Gastroesophageal sphincter (tissue), 4 donors: ENCODE measurements around the gene GRID1. TPM values are rescaled to one million over a fixed set of nuclear protein-coding genes. Genes with fewer than 3 reads are reported as not detected.

ENCODE experiments used
- ATAC-seq: fragments of 150-250 bp; one replicate; pipeline ENCODE4 v1.9.1; 2016; ENCODE audit warnings: mild to moderate bottlenecking, moderate library complexity
- H3K27ac ChIP-seq, 4 donors: fragments of 200-600 bp; sonication (generic) in 3 of 4; 1 replicate in 3 of 4; 2 replicates in 1 of 4; pipeline ENCODE4 v1.5.1; 2016 to 2019
- H3K27me3 ChIP-seq: fragments of 200-600 bp; sonication (generic); one replicate; pipeline ENCODE4 v1.5.1; 2019
- H3K36me3 ChIP-seq, 2 donors: fragments of 200-600 bp; sonication (generic); one replicate each; pipeline ENCODE4 v1.5.1; 2019; ENCODE audit warnings: control low read depth in 1 of 2
- H3K4me1 ChIP-seq, 3 donors: fragments of 200-600 bp; sonication (generic); 1 replicate in 2 of 3; 2 replicates in 1 of 3; pipeline ENCODE4 v1.5.1; 2016 to 2019; ENCODE audit warnings: control low read depth in 2 of 3
- H3K4me3 ChIP-seq, 2 donors: fragments of 200-600 bp; sonication (generic); one replicate each; pipeline ENCODE4 v1.5.1; 2019; ENCODE audit warnings: mild to moderate bottlenecking in 1 of 2, moderate library complexity in 1 of 2
- H3K9me3 ChIP-seq, 3 donors: fragments of 200-600 bp; sonication (generic); one replicate each; pipeline ENCODE4 v1.5.1; 2017 to 2019; ENCODE audit warnings: control low read depth in 2 of 3
- EP300 ChIP-seq: sonication (generic); formaldehyde crosslinking; IDR thresholded peaks from one replicate; pipeline ENCODE4 v1.6.1; 2017; ENCODE audit warnings: antibody characterized with exemption, mild to moderate bottlenecking
- POLR2A ChIP-seq, 2 donors: fragments of 450-650 bp; IDR thresholded peaks; one replicate each; pipeline ENCODE4 v1.6.1; 2017; ENCODE audit warnings: antibody characterized with exemption in 2 of 2, mild to moderate bottlenecking in 2 of 2, moderate library complexity in 1 of 2
- POLR2AphosphoS5 ChIP-seq: sonication (generic); formaldehyde crosslinking; IDR thresholded peaks from one replicate; pipeline ENCODE4 v1.6.1; 2017; ENCODE audit warnings: antibody characterized with exemption
- WGBS, 2 donors: methylation state at CpG; one replicate each; pipeline ENCODE4 v1.1.5; 2018; ENCODE audit warnings: low coverage in 1 of 2; 5-methylcytosine and 5-hydroxymethylcytosine counted together
- total RNA-seq, 4 donors: library from RNA; depleted of rRNA; stranded (reverse); fragments of >200 nt; gene quantifications; one replicate each; pipeline ENCODE4 v1.1.0, GENCODE V29; 2016
- TF ChIP-seq, protein P1 (sequence below), 4 experiments: fragments of 200-600 bp in 2 of 4; fragments of 450-650 bp in 2 of 4; sonication (generic) in 1 of 4; IDR thresholded peaks; one replicate each; pipeline ENCODE4 v1.5.1; 2017 to 2019; ENCODE audit warnings: antibody characterized with exemption in 4 of 4, mild to moderate bottlenecking in 2 of 4, moderate library complexity in 2 of 4

GRID1 gene
- total RNA-seq, 4 donors from 2014 or later = 1.2 to 2.7 (median 1.7) TPM

DNA sequence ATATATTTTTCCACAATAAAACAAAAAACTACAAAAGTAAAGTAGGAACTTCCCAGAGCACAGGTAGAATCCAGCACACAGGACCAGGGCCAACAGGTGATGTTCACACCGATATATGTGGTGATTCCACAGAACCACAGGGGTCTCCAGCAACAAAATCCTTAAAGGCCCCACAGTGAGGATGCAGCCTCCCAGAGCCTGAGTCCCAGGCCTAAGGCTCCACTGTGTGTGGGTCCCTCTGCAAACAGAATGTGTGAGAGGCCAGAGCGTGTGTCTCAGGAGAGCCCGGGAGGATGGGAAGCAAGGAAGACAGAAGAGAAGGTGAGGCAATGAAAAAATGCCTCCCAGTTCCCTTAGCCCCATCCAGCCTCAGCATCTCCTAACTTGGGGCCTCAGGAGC, 173.9 kb downstream of the GRID1 start:
- no peaks in the 10 kb centered on the region for H3K4me1 ChIP-seq
- no peak for ATAC-seq
- 80 to 83% methylated on average over 1 to 2 of the region's 3 CpGs for WGBS, 2 donors
- no peak overlapping the region for H3K4me3 ChIP-seq
- no peak overlapping the region for H3K27ac ChIP-seq
- H3K9me3 ChIP-seq = no peaks in the 10 kb centered on the region
- no peaks in the 10 kb centered on the region for H3K36me3 ChIP-seq
- peaks cover 6% of the 10 kb centered on the region for H3K27me3 ChIP-seq
- TF ChIP-seq, protein P1, sequence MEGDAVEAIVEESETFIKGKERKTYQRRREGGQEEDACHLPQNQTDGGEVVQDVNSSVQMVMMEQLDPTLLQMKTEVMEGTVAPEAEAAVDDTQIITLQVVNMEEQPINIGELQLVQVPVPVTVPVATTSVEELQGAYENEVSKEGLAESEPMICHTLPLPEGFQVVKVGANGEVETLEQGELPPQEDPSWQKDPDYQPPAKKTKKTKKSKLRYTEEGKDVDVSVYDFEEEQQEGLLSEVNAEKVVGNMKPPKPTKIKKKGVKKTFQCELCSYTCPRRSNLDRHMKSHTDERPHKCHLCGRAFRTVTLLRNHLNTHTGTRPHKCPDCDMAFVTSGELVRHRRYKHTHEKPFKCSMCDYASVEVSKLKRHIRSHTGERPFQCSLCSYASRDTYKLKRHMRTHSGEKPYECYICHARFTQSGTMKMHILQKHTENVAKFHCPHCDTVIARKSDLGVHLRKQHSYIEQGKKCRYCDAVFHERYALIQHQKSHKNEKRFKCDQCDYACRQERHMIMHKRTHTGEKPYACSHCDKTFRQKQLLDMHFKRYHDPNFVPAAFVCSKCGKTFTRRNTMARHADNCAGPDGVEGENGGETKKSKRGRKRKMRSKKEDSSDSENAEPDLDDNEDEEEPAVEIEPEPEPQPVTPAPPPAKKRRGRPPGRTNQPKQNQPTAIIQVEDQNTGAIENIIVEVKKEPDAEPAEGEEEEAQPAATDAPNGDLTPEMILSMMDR (IDR thresholded peaks at IDR 0.05) = no peak
- TF ChIP-seq EP300 = no peak
- no peak for TF ChIP-seq POLR2AphosphoS5
- TF ChIP-seq POLR2A (IDR thresholded peaks at IDR 0.05) = no peak

DNA sequence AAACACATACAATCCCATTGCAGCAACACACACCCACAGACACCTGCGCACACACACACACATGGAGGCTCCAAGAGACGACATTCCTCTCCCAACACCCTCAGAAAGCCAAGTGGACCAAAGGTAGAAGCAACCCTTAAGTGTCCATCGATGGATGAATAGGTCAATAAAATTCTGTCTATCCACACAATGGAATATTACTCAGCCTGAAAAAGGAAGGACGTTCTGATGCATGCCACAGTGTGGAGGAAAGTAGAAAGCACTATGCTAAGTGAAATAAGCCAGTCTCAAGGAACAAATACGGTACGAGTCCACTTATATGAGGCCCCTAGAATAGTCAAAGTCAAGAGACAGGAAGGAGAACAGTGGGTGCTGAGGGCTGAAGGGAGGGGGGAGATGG, 174.4 kb downstream of the GRID1 start:
- Histone ChIP-seq H3K27ac (no peak overlapping the region), H3K4me1 (no peaks in the 10 kb centered on the region), H3K36me3 (no peaks in the 10 kb centered on the region), H3K4me3 (no peak overlapping the region), H3K9me3 (no peaks in the 10 kb centered on the region), H3K27me3 (peaks cover 10% of the 10 kb centered on the region)
- 82 to 100% methylated on average over 5 to 6 of the region's 6 CpGs for WGBS, 2 donors
- ATAC-seq = no peak
- TF ChIP-seq EP300 = no peak
- TF ChIP-seq POLR2AphosphoS5 = no peak
- TF ChIP-seq, protein P1 (IDR thresholded peaks at IDR 0.05) = no peak
- no peak for TF ChIP-seq POLR2A (IDR thresholded peaks at IDR 0.05)

DNA sequence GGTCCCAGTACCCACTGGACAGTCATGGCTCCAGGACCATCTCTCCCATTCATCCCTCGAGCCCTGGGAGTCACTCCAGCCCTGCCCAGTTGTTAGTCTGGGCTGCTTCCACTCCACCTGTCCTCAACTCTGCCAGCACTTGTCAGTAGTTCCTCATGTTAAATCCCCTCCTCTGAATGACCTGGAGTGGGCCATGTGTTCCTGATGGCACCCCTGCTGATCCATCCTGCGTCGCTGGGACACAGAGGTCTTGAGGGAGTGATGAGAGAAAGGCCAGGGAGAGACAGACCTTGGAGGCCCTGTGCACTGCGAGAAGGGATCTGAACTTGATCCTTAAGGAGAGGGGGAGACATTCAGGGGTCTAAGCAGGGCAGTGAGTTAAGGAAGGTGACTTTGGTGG, 174.9 kb downstream of the GRID1 start:
- H3K9me3 ChIP-seq = peaks cover 0 to 3% (median 0%) of the 10 kb centered on the region in 3 donors
- H3K4me3 ChIP-seq = no peak overlapping the region
- no peaks in the 10 kb centered on the region for H3K36me3 ChIP-seq
- no peaks in the 10 kb centered on the region for H3K4me1 ChIP-seq
- H3K27ac ChIP-seq = no peak overlapping the region
- no peak for TF ChIP-seq POLR2AphosphoS5
- no peak for TF ChIP-seq EP300
- no peak for TF ChIP-seq POLR2A (IDR thresholded peaks at IDR 0.05)
- TF ChIP-seq, protein P1 (IDR thresholded peaks at IDR 0.05) = no peak
- no peak for ATAC-seq
- peaks cover 8% of the 10 kb centered on the region for H3K27me3 ChIP-seq
- 79 to 90% methylated on average over 2 to 3 of the region's 4 CpGs for WGBS, 2 donors

DNA sequence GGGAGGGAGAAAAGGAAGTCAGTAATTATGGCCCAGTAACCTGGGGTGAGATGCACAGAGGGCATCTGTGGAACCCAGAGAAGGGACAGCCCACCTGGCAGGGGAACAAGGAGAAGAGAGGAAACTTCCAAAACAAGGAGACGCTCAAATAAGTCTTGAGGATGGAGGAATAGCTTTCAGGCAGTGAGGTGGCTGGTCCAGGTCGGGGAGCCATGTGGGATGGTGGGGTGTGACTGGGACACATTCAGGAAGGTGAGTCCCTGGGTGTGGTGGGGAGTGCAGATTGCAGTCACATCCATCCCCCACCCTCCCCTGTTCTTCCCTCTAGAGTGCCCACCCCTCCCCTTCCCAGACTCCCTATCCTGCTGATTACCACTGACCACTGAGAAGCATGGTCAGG, 175.4 kb downstream of the GRID1 start:
- Histone ChIP-seq H3K27ac (no peak overlapping the region), H3K9me3 (peaks cover 0 to 8% (median 0%) of the 10 kb centered on the region in 3 donors), H3K4me1 (no peaks in the 10 kb centered on the region), H3K27me3 (peaks cover 8% of the 10 kb centered on the region), H3K36me3 (no peaks in the 10 kb centered on the region), H3K4me3 (no peak overlapping the region)
- TF ChIP-seq POLR2A (IDR thresholded peaks at IDR 0.05) = no peak
- TF ChIP-seq POLR2AphosphoS5 = no peak
- TF ChIP-seq EP300 = no peak
- TF ChIP-seq, protein P1 (IDR thresholded peaks at IDR 0.05) = no peak
- WGBS, 2 donors = 84 to 92% methylated on average over 2 of the region's 2 CpGs
- ATAC-seq = no peak

GRCh38 chr10:86190291-86190690, 176.3 kb downstream of the GRID1 start:
- WGBS, 2 donors = 71 to 80% methylated on average over 1 of the region's 2 CpGs
- peaks cover 0 to 14% (median 0%) of the 10 kb centered on the region in 3 donors for H3K9me3 ChIP-seq
- H3K27me3 ChIP-seq = peaks cover 8% of the 10 kb centered on the region

More at GRCh38 chr10:86190291-86190690, 176.3 kb downstream of the GRID1 start:
- Histone ChIP-seq H3K27ac (no peak overlapping the region), H3K4me3 (no peak overlapping the region), H3K36me3 (no peaks in the 10 kb centered on the region), H3K4me1 (no peaks in the 10 kb centered on the region)
- no peak for ATAC-seq
- TF ChIP-seq, protein P1 (IDR thresholded peaks at IDR 0.05) = no peak
- TF ChIP-seq POLR2A (IDR thresholded peaks at IDR 0.05) (no peak), EP300 (no peak), POLR2AphosphoS5 (no peak)
